Stimulated activated CD8-positive, alpha-beta memory T cell treated with anti-CD3 and anti-CD28 coated beads, Interleukin-7, amount 100 ng/mL, for 24 hours (primary cell): ENCODE data around the gene EIF4B.
"Not testable (repeated sequence)": the region's sequence is repeated elsewhere in the genome, so short reads cannot be mapped to it uniquely, and the experiment has no call there.

Experiments used
- DNase-seq: peaks from one replicate; pipeline ENCODE4 v3.0.0-alpha.2; 2020; ENCODE audit warnings: low read depth

Gene EIF4B

DNA sequence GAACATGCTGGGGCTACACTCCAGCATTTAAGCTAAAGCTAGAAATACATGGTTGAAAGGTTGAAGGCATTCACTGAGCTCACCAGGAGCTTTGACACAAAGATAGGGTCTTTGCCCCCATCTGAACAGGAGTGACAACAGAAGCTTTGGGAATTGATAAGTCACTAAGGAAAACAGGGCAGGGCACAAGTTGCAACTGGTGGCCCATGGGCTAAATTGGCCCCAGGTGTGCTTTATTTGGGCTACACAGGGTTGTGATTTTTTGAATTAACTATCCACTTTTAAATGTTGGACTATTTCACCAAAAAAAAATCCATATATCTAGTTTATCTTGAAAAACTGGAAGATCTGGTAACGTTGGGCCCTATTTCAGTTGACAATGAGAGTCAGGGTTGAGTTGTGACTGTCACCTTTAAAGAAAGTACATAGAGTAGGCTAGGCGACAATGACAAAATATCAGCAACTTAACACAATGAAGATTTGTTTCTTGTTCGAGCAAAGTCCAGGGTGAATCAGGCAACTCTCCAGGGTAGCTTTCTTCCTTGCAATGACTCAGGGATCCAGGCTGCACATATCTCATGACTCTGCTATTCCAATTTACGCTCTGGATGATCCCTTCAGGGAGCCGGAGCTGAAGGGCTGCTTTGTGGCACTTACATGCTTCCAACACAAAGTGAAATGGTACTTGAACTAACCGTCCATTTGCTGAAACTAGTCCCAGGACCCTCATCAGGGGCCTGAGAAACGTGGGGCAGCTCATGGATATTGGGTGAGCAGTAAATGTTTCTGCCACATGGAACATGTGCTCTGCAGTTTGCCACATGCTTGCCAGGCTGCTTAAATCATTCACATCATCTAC is 13.3 kb upstream of the EIF4B start:
- no peak for DNase-seq

DNA sequence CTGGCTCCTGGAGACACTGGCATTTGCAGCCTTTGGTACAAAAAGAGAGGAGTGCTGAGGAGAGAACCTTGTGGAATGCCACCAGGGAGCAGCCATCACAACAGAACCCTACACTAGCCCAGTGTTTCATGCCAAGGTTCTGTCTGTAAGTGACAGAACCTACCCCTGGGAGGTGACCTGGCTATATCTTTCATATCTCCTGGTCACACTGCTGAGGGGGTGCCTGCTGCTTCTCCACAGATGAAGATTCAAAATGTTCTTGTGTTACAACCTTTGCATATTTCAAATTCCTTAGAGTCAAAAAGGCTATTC is 12.7 kb upstream of the EIF4B start:
- DNase-seq = no peak

- DNase-seq = no peak
These were observed 2.1 kb upstream of the EIF4B start for GRCh38 chr12:53004178-53004577.

DNA sequence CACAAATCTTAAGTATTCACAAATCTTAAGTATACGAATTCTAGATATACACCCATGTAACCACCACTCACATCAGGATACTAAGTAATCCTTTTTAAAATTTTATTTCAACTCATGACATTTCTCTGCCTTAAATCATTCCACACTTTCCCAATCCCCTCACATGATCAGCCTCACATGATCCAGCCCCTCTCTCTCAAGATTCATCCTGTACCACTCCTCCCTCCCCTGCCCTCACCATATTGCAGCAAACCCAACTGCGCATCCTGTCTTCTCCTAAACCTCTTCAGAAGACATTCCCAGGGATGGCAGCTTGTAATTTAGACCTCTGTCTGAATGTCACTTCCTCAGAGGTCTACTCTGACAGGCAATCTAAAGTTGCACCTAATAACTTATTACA is 1.7 kb upstream of the EIF4B start:
- DNase-seq = no peak

- no peak for DNase-seq
These were observed 856 bp upstream of the EIF4B start for GRCh38 chr12:53005215-53005985.

DNA sequence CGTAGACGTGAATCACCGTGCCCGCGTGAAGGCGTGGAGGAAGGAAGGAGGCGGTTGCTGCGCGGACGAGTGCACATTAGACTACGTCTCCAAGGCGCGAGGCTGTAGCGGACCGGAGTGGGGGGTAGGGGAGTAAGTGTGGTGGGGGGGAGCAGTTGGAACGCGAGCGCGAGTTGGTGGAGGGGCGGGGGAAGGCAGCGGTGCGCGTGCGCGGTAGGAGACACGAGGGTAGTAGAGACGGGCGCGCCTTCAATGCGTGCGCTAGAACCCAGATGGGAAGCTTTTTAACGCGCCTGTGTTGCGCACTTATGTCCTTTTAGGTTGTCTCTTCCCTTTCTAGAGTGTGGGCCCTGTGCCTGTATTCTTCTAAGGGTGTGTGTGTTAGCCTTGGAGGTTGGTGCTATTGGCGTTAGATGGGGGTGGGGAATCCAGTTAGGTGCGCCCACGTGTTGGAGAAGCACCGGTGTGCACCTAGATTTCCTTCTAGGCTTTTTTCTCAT is 604 bp downstream of the EIF4B start:
- DNase-seq = peak; percentile 72

DNA sequence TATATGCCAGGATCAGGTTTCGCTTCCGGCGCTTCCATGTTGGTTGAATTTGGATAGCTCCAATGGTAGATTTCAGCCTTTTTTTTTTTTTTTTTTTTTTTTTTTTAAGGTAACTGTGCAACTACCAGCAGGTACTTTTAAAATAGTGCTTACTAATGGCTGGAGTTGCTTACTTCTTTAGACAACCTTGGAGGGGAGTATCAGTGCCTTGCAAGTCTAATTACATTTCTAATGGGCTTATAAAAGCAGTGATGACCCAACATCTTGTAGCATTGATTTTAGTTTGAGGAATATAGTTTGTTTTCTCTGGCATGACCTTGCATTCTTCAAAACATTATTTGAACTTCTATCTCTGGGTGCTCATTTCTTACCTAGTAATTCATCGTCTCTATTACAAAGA is 1.1 kb downstream of the EIF4B start:
- no peak for DNase-seq

GRCh38 chr12:53008760-53009159 is 2.5 kb downstream of the EIF4B start:
- not testable (repeated sequence) for DNase-seq

DNA sequence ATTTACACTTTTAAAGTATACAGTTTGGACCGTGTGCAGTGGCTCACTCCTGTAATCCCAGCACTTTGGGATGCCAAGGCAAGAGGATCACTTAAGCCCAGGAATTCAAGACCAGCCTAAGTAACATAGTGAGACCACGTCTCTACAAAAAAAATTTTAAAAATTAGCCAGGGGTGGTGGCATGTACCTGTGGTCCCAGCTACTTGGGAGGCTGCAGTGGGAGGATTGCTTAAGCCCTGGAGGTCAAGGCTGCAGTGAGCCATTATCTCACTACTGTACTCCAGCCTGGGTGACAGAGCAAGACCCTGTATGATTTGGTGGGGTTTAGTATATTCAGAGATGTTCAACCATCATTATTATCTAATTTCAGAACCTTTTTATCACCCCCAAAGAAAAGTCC is 4.7 kb downstream of the EIF4B start:
- no peak for DNase-seq

DNA sequence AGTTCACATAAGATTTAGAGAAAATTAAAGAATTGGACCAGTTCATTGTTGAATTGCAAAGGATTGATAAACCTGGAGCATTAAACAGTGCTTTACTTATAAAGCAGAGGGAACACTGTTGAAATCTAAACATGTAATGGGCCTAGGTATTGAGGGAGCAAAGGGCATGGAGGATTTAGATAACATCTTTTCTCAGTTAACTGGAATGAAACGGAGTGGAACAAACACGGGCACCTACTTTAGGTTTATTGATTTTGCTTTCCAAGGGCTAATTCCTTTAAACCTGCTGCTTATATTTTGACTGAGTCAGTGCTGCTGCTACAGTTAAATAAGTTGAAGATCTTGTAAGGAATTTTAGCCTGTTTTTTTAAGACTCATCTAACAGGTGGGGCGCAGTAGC is 5.6 kb downstream of the EIF4B start:
- DNase-seq = no peak

DNA sequence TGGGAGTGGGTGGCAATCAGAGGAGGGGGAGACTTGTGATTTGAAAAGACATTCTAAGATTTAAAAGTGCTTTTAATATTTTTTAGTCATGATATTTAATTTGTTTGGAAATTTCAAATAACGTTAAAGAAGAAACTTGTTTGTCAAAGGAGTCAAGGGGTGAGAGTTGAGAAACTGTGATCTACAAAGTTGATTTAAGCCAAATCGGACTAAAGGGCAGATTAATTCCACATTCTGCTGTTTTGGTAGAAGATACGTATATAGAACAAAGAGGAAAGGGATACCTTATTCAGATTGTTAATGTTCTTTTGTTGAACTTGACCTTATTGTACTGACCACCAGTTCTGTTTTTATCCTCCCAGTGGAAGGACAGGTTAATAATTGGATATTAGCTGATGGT is 6.7 kb downstream of the EIF4B start:
- no peak for DNase-seq

DNA sequence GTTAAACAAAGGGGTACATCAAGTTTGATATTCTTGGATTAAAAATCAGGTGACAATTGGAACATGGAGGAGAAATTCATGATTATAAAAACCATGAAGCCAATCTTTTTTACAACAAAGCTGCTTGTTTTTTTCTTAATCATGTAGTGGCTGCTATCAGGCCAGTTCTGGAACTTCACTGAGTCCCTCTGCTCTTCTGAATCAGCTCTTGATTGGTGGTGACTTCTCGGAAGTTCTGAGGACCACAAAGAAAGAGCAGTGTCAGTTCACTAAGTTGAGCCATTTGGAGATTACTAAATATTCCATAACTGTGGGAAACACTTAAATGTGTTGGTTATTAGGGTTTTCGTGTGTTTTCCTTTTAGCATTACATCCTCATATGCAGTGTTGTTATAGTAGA is 8.5 kb downstream of the EIF4B start:
- no peak for DNase-seq

- DNase-seq = no peak
These were observed 19.0 kb downstream of the EIF4B start for GRCh38 chr12:53025250-53025649.

GRCh38 chr12:53027014-53027413 is 20.8 kb downstream of the EIF4B start:
- DNase-seq = not testable (repeated sequence)

- no peak for DNase-seq
These were observed 25.4 kb downstream of the EIF4B start for GRCh38 chr12:53031616-53032015.

GRCh38 chr12:53033832-53034231 is 27.6 kb downstream of the EIF4B start:
- DNase-seq = not testable (repeated sequence)

- DNase-seq = no peak
These were observed 28.2 kb downstream of the EIF4B start for GRCh38 chr12:53034459-53034858.

GRCh38 chr12:53036802-53037201 is 30.5 kb downstream of the EIF4B start:
- no peak for DNase-seq

GRCh38 chr12:53039851-53040250 is 33.6 kb downstream of the EIF4B start:
- no peak for DNase-seq

- DNase-seq = no peak
These were observed 36.6 kb downstream of the EIF4B start for GRCh38 chr12:53042607-53043454.

DNA sequence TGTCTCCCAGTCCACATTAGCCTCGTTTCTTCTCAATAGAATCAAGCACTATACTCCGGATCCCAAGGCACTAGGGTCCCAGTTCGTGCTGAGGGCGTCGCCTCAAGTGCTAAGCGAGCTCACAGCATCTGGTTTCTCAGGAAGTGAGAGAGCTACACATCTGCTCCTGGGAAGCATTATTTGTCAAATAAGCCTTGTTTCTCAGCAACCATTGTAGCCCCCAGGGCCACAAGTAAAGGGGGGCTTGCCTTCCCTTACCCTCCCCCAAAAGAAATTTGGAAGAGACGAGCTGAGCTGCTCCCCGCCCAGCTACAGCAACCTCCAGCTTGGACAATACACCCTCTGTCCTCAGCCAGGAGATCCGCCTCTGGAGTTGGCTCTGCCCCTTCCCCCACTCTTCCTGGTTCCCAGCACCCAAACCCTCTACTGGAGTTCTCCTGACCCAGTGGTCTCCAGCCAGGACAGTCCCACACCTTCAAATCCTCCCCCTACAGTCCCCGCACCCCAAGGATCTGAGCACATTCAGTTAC is 37.9 kb downstream of the EIF4B start:
- DNase-seq = no peak
